ENCODE measurements around the gene INSL3. TPM values are rescaled to one million over a fixed set of nuclear protein-coding genes. Genes with fewer than 3 reads are reported as not detected.
A peak's percentile ranks its signal among the peaks of the same experiment; 100 is the strongest.
"Not testable (repeated sequence)": the region's sequence is repeated elsewhere in the genome, so short reads cannot be mapped to it uniquely, and the experiment has no call there.

The INSL3 gene
- total RNA-seq, 1 experiment from 2014 or later, result not detected

- DNase-seq (ENCODE audit: low read depth, low spot score), result no peak
Observed at GRCh38 chr19:17796013-17796837, 25.1 kb downstream of the INSL3 start.

GRCh38 chr19:17795495-17795856 lies 25.8 kb downstream of the INSL3 start:
- in situ Hi-C loops (cut with HindIII; ENCODE audit: low pct_unique_long_range_greater_than_20kb, low sequenced_read_pairs), result no loop called here
- DNase-seq (ENCODE audit: low read depth, low spot score), result no peak

More at GRCh38 chr19:17796013-17796837, 25.1 kb downstream of the INSL3 start:
- in situ Hi-C loops (cut with HindIII; ENCODE audit: low pct_unique_long_range_greater_than_20kb, low sequenced_read_pairs), result no loop called here

GRCh38 chr19:17794731-17795494 lies 26.4 kb downstream of the INSL3 start, which contains the start of gene B3GNT3:
Gene B3GNT3 (plus strand): TSS chr19:17795138. CDS start chr19:17807808, 12,670 bp downstream.
- DNase-seq (ENCODE audit: low read depth, low spot score), result no peak
- in situ Hi-C loops (cut with HindIII; ENCODE audit: low pct_unique_long_range_greater_than_20kb, low sequenced_read_pairs), result no loop called here

- in situ Hi-C loops (cut with HindIII; ENCODE audit: low pct_unique_long_range_greater_than_20kb, low sequenced_read_pairs), result no loop called here
- DNase-seq (ENCODE audit: low read depth, low spot score), result no peak
Observed at GRCh38 chr19:17794412-17794730, 26.9 kb downstream of the INSL3 start.

GRCh38 chr19:17790059-17790780 lies 31.1 kb downstream of the INSL3 start:
- no peak for DNase-seq (ENCODE audit: low read depth, low spot score)
- in situ Hi-C loops (cut with HindIII; ENCODE audit: low pct_unique_long_range_greater_than_20kb, low sequenced_read_pairs), result no loop called here

GRCh38 chr19:17788632-17789031 lies 32.7 kb downstream of the INSL3 start:
- in situ Hi-C loops (cut with HindIII; ENCODE audit: low pct_unique_long_range_greater_than_20kb, low sequenced_read_pairs), result no loop called here
- no peak for DNase-seq (ENCODE audit: low read depth, low spot score)

GRCh38 chr19:17787274-17787913 lies 33.9 kb downstream of the INSL3 start:
- in situ Hi-C loops (cut with HindIII; ENCODE audit: low pct_unique_long_range_greater_than_20kb, low sequenced_read_pairs), result no loop called here
- DNase-seq (ENCODE audit: low read depth, low spot score), result no peak

- peak; percentile 83 for DNase-seq (ENCODE audit: low read depth, low spot score)
- in situ Hi-C loops (cut with HindIII; ENCODE audit: low pct_unique_long_range_greater_than_20kb, low sequenced_read_pairs), result no loop called here
Observed at GRCh38 chr19:17784201-17785008, 36.9 kb downstream of the INSL3 start.

- DNase-seq (ENCODE audit: low read depth, low spot score); in situ Hi-C loops (cut with HindIII; ENCODE audit: low pct_unique_long_range_greater_than_20kb, low sequenced_read_pairs): not testable (repeated sequence)
Observed at GRCh38 chr19:17783721-17784120, 37.6 kb downstream of the INSL3 start.

GRCh38 chr19:17780781-17781180 lies 40.5 kb downstream of the INSL3 start:
- in situ Hi-C loops (cut with HindIII; ENCODE audit: low pct_unique_long_range_greater_than_20kb, low sequenced_read_pairs), result no loop called here
- no peak for DNase-seq (ENCODE audit: low read depth, low spot score)

GRCh38 chr19:17778968-17779929 lies 42.1 kb downstream of the INSL3 start:
- in situ Hi-C loops (cut with HindIII; ENCODE audit: low pct_unique_long_range_greater_than_20kb, low sequenced_read_pairs), result no loop called here
- DNase-seq (ENCODE audit: low read depth, low spot score), result peak; percentile 74

- in situ Hi-C loops (cut with HindIII; ENCODE audit: low pct_unique_long_range_greater_than_20kb, low sequenced_read_pairs), result no loop called here
Observed at GRCh38 chr19:17778251-17778967, 42.9 kb downstream of the INSL3 start.

GRCh38 chr19:17777840-17778239 lies 43.5 kb downstream of the INSL3 start:
- in situ Hi-C loops (cut with HindIII; ENCODE audit: low pct_unique_long_range_greater_than_20kb, low sequenced_read_pairs); DNase-seq (ENCODE audit: low read depth, low spot score): not testable (repeated sequence)

More at GRCh38 chr19:17778251-17778967, 42.9 kb downstream of the INSL3 start:
- DNase-seq (ENCODE audit: low read depth, low spot score), result peak; percentile 62

- in situ Hi-C loops (cut with HindIII; ENCODE audit: low pct_unique_long_range_greater_than_20kb, low sequenced_read_pairs), result no loop called here
- DNase-seq (ENCODE audit: low read depth, low spot score), result no peak
Observed at GRCh38 chr19:17775991-17776803, 45.1 kb downstream of the INSL3 start.
